Cardiac fibroblast (primary cell): ENCODE data around the gene CTXN2.

Experiments used
- DNase-seq, 2 donors: peaks; one replicate each; pipeline versions ENCODE4 v3.0.0 to v3.0.0-alpha.2; 2010; ENCODE audit warnings: low read depth in 2 of 2
- H3K4me3 ChIP-seq, 2 donors: replicated peaks in 1 of 2; 1 replicate in 1 of 2; 2 replicates in 1 of 2; pipeline ENCODE4 v1.5.1; 2011; ENCODE audit warnings: low read depth in 2 of 2, low read length in 2 of 2, mild to moderate bottlenecking in 2 of 2, moderate library complexity in 1 of 2
- TF ChIP-seq, protein P1 (sequence below): IDR thresholded peaks from one replicate; pipeline ENCODE4 v1.5.1; 2011; ENCODE audit warnings: low read depth, mild to moderate bottlenecking, low read length, inconsistent platforms

Gene CTXN2

DNA sequence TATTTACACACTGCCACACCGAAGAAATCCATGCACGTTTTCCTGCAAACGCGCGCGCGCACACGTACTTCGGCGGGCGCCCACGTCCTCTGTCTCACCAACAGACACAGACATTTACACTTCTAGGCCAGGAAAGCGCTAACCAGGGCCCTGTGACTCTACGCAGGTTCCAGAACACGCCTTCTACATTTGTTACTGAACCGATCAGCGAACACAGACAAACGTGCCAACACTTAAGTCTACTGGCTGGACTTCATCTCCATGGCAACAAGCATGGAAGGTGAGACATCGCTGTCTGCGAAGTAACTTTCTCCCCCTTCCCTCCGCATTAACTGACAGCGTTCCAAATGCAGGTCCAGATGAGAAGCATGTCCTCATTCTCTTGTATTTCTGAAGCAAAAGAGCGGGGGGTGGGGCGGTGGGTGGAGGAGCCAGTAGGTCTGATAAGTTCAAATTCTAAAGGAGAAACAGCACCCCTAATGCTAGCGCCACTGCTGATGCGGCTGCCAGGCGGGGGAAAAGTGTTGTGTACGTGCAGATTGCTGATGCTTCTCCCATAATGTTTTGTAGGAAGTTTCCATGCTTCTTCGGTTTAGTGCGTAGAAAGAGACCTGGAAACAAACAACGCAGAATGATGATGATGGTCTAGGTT, at the start of gene CTXN2:
CTXN2 (plus strand) TSS at position 92 of the 652 bp plus-strand sequence. CDS start 9,636 bp downstream, outside the sequence.
- no peak for DNase-seq
- TF ChIP-seq, protein P1, sequence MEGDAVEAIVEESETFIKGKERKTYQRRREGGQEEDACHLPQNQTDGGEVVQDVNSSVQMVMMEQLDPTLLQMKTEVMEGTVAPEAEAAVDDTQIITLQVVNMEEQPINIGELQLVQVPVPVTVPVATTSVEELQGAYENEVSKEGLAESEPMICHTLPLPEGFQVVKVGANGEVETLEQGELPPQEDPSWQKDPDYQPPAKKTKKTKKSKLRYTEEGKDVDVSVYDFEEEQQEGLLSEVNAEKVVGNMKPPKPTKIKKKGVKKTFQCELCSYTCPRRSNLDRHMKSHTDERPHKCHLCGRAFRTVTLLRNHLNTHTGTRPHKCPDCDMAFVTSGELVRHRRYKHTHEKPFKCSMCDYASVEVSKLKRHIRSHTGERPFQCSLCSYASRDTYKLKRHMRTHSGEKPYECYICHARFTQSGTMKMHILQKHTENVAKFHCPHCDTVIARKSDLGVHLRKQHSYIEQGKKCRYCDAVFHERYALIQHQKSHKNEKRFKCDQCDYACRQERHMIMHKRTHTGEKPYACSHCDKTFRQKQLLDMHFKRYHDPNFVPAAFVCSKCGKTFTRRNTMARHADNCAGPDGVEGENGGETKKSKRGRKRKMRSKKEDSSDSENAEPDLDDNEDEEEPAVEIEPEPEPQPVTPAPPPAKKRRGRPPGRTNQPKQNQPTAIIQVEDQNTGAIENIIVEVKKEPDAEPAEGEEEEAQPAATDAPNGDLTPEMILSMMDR: no peak
- H3K4me3 ChIP-seq: no peak within 1 kb of the TSS

DNA sequence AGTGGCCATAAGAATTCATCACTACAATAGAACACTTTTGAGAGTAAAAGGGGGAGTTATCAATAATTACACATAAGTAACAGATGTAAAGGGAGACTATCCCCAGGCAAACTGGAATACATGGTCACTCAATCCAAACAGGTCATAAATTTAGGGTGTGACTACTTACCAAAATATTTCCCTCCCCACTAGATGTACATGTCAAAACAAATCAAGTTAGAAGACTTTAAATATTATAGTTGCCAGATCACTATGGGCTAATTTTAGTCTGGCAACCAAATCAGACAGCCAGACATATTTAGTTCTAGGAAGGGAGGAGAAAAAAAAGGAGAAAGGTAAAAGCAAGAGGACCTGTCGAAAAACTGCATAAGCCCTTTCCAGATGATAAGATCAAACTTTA, 47.6 kb upstream of the CTXN2 start:
- no peak overlapping the region for H3K4me3 ChIP-seq
- TF ChIP-seq, protein P1: no peak
- peak in 1 of 2 donors; percentile 3 for DNase-seq

DNA sequence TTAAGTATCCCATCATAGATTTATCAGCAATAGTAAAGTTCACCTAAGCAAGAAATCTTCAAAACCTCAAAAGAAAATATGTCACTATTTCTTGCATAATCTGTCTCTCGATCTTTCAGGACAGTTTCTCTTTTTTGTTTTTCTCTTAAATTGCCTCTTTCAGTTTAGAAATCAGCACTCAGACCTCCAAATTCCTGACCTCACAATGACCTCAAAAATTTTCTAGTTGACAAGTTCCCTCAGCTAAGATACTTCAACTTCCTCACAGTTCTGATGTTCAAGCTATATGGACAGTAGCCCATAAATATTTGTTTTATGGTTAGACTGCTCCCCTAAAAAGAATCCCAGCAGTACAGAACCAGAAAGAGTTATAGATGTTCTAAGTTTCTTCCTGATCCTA, 46.6 kb upstream of the CTXN2 start:
- TF ChIP-seq, protein P1: no peak
- H3K4me3 ChIP-seq: no peak overlapping the region
- peak; percentile 1 to 18 for DNase-seq

DNA sequence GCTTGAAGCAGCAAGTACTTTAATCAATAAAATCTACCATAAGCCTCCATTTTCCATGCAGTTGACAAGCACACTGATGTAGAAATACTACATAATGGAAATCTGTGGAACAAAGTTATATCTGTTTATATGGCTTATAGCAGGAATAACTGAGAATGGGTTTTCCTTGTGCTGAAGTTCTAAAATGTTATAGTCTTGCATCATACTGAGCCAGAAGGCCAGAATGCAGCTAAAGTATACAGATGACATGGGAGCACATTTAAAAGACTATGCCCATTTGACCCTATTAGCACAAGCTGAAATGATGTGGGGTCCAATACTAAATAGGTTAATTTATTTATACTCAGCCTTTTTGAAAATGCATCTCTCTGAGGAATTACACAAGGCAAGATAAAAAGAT, 45.5 kb upstream of the CTXN2 start:
- no peak overlapping the region for H3K4me3 ChIP-seq
- TF ChIP-seq, protein P1: no peak
- peak in 1 of 2 donors; percentile 7 for DNase-seq

DNA sequence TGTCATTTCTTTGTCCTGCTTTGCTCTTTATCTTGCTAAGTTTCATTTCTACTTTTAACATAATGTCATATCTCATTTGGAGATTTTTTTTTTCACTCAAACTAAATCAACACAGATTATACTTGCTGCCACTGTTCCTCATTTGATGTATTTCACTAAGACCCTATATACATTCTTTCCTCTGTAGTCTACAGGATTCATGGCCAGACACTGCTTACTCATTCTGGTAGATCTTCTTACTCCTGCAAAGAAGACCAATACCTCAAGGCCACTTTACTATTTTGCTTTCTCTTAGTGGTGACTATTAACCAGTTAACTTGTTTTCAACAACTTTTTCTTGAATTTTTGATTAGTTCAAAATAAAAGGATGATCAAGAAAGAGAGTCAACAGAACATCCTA, 44.1 kb upstream of the CTXN2 start:
- peak in 1 of 2 donors; percentile 5 for DNase-seq
- no peak overlapping the region for H3K4me3 ChIP-seq
- TF ChIP-seq, protein P1: no peak

DNA sequence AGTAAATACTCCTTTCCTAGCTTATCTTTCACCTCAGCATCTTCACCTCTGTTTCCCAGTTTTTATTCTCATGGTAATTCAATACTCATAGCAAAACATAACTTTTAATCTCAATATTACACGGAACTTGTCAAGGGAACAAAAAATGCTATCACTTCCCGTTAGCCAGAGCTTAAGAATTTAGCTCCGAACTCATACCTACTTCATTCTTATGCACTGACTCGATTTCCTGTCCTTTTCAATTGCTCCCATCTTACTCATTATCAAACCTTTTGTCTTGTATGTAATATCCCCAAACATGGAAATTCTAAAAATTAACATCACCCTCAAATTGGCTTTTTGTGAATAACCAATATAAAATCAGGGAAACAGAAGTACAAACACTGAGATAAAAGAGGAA, 41.6 kb upstream of the CTXN2 start:
- DNase-seq: peak; percentile 46 to 93
- H3K4me3 ChIP-seq: no peak overlapping the region
- TF ChIP-seq, protein P1: no peak

DNA sequence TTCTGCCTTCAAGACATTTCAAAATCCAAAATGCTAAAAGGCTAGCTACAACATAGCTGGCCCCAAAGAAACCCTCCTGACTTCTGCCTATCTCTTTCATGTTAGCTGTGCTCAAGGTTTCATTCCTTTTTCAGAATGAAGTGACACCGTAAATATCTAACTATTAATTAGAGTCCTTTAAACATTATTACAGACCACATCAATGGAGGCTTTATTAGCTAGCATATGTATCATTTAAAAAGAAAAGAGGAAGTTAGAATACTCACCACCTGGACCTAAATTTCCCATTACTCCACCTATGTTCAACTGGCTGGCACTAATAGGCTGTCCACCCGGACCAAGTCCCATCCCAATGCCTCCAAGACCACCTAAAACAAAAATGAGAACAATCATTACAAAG, 37.9 kb upstream of the CTXN2 start:
- no peak for DNase-seq
- TF ChIP-seq, protein P1: no peak
- H3K4me3 ChIP-seq: no peak overlapping the region
